Liver (tissue), 3 donors: ENCODE results near the gene RASAL1.

Source experiments
- GABPA ChIP-seq, 2 donors: IDR thresholded peaks in 1 of 2; conservative IDR thresholded peaks in 1 of 2; 2 replicates each; pipeline ENCODE4 v1.6.1; 2016; ENCODE audit warnings: antibody characterized with exemption in 2 of 2, mild to moderate bottlenecking in 1 of 2, moderate library complexity in 1 of 2
- MAX ChIP-seq: IDR thresholded peaks from 2 replicates; pipeline ENCODE4 v1.6.1; 2016; ENCODE audit warnings: antibody characterized with exemption
- REST ChIP-seq: IDR thresholded peaks from 2 replicates; pipeline ENCODE4 v1.6.1; 2016; ENCODE audit warnings: antibody characterized with exemption, mild to moderate bottlenecking
- TAF1 ChIP-seq: conservative IDR thresholded peaks from 2 replicates; pipeline ENCODE4 v1.6.1; 2016; ENCODE audit warnings: antibody characterized with exemption, mild to moderate bottlenecking
- YY1 ChIP-seq: IDR thresholded peaks from 2 replicates; pipeline ENCODE4 v1.6.1; 2016; ENCODE audit warnings: antibody characterized with exemption, mild to moderate bottlenecking
- TF ChIP-seq, protein P1 (sequence below): fragments of 150-350 bp; IDR thresholded peaks from 2 replicates; pipeline ENCODE4 v1.5.1; 2017; ENCODE audit warnings: improper control_type of control experiment, low read depth, low read length; ENCODE audit not compliant: missing input control
- donor health status: healthy.
- donor health status: healthy.

DNA sequence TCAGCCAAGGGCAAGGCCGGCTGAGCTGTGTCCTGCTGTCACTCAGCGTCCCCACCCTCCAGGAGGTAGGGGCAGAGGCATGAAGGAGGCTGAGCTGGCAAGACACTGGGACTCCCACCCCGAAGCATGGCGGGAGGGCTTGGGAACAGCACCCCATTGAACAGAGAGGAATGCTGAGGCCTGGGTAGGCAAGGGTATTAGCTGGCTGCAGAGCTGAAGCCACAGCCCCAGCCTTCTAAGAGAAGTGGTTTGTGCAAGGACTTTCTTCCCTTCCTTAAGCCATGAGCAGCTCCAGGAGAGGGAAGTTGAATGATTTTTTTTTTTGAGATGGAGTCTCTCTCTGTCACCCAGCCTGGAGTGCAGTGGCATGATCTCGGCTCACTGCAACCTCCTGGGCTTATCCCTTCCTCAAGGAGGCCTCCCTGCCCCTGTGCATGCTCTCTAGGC lies 7.3 kb upstream of the RASAL1 start:
- TF ChIP-seq MAX (no peak), TAF1 (no peak), GABPA (IDR thresholded peaks at IDR 0.05 in 1 of 2, conservative IDR thresholded peaks at IDR 0.05 in 1 of 2) (no peak), REST (no peak), YY1 (no peak)
- TF ChIP-seq, protein P1, sequence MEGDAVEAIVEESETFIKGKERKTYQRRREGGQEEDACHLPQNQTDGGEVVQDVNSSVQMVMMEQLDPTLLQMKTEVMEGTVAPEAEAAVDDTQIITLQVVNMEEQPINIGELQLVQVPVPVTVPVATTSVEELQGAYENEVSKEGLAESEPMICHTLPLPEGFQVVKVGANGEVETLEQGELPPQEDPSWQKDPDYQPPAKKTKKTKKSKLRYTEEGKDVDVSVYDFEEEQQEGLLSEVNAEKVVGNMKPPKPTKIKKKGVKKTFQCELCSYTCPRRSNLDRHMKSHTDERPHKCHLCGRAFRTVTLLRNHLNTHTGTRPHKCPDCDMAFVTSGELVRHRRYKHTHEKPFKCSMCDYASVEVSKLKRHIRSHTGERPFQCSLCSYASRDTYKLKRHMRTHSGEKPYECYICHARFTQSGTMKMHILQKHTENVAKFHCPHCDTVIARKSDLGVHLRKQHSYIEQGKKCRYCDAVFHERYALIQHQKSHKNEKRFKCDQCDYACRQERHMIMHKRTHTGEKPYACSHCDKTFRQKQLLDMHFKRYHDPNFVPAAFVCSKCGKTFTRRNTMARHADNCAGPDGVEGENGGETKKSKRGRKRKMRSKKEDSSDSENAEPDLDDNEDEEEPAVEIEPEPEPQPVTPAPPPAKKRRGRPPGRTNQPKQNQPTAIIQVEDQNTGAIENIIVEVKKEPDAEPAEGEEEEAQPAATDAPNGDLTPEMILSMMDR = no peak
